DLD1 (cell line): Measurements from ENCODE around the gene CCDC195.

ENCODE experiments used
- in situ Hi-C: cut with HindIII; loops from 2 replicates; pipeline ENCODE4 v1.10.0; 2017; ENCODE audit warnings: low sequenced_read_pairs

The CCDC195 gene, protein sequence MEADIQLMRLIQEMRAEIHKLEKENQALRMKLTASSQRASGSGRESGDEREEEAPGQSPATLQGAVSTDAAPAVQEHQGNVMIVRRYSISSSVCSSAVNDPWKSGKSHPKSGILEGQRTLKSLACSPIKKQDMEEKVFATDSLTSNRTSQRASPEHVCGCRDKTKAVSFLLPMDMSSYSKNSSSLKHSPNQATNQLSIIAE

DNA sequence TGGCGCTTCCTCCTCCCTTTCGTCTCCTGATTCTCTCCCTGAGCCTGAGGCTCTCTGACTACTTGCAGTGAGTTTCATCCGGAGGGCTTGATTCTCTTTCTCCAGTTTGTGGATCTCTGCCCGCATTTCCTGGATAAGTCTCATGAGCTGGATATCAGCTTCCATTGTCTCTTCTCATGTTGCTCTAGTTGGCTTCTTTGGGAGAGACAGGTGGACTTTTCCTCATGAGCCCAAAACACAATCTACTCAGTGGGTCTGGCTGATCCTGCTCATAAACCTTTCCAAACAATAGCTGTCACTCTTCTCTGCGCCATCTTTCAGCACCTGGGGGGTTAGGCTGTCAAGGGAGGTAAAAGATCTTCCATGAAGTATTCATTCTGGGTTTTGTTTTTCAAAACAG lies at the start of gene CCDC195:
Gene CCDC195 (minus strand): TSS at position 165 of the 400 bp plus-strand sequence. CDS start 0 bp downstream, at position 165.
- in situ Hi-C loops: no loop called here

GRCh38 chr2:224764565-224765236 lies 48.5 kb upstream of the CCDC195 start:
- in situ Hi-C loops: no loop called here

GRCh38 chr2:224757934-224758548 lies 41.9 kb upstream of the CCDC195 start:
- in situ Hi-C loops: no loop called here

DNA sequence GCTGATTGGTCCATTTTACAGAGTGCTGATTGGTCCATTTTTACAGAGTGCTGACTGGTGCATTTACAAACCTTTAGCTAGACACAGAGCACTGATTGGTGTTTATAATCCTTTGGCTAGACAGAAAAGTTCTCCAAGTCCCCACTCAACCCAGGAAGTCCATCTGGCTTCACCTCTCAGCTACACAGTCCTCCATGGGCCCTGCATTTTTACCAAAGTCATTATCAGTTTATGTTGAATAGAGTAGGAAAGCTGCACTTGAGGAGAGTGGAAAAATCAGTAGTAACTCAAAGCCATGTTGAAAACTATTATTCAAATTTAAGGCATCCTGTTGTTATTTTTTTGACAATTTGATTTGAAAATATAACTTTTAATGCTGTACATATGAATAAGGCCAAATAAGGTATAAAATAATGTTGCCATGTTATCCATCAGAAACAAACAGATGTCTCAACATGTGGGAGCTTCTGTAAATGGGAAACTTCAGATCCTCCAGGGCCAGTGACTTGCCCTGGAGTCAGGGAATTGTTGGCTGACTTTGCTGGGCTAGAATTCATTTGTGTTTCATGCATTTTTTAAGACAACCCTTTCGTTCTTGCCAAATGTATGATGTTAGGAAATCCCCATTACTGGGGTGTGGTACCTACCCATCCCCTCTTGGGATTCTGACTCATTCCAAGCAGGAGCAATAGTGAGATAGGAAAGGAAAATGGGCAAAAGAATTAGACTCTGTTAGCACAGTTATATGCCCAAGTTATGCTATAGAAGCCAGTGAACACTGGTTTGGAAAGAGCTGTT lies 37.8 kb upstream of the CCDC195 start:
- in situ Hi-C loops: no loop called here

DNA sequence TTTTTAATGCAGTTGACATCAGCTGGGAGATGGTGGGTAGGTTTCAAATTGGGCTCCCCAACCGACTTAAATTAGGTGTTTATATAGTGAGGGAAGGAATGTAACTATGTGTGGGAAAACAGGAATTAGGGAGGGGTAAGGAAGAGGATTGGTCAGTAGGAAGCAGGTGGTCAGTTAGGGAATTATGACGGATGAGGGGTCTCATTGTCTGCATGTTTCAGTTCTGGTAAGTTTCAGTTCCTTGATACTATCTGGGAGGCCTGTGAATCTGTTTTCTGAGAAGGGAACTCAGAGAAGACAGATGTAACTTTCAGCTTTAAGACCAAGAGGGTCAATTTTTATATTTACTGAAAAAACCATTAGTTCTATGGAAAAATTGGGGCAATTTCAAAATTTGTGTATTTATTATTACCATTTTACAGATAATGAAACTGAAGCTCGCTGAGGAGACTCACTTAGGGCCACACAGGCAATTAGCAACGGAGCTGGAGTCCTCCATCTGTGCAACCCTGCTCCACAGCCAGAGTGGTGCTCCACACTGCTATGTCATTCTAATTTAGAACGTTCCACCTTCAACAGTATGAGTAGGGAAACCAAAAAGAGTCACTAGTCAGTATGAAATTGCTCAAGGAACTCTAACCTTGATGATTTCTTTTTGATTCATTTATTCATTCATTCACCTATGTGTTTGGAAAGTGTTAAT lies 36.0 kb upstream of the CCDC195 start:
- in situ Hi-C loops: no loop called here

GRCh38 chr2:224749136-224749535 lies 33.0 kb upstream of the CCDC195 start:
- in situ Hi-C loops: no loop called here

DNA sequence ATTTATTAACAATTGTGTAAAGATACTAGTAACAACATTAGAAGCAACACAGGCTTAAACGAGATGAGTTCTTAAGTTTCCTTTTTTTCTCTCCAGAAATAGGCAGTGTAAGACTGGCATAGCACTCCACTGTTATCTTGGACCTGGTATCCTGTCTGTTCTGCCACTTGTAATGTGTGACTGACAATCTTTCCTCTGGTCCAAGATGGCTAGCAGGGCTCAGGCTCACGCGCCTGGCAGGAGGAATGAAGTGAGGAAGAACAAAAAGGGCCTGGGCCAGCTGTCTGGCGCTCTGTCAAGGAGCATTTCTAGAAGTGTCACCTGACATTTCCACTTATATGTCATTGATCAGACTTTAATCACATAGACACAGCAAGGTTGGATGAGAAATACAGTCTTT lies 31.6 kb upstream of the CCDC195 start:
- in situ Hi-C loops: no loop called here

GRCh38 chr2:224736227-224736626 lies 20.1 kb upstream of the CCDC195 start:
- in situ Hi-C loops: no loop called here

DNA sequence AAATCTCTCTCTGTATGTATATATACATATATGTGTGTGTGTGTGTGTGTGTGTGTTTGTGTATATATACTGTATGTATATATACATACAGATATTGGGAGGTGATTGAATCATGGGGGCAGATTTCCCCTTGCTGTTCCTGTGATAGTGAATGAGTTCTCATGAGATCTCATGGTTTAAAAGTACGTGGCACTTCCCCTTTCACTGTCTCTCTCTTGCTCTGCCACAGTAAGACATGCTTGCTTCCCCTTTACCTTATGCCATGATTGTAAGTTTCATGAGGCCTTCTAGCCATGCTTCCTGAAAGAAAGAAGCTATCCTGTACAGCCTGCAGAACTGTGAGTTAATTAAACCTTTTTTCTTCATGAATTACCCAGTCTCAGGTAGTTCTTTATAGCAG lies 18.8 kb upstream of the CCDC195 start:
- in situ Hi-C loops: no loop called here

DNA sequence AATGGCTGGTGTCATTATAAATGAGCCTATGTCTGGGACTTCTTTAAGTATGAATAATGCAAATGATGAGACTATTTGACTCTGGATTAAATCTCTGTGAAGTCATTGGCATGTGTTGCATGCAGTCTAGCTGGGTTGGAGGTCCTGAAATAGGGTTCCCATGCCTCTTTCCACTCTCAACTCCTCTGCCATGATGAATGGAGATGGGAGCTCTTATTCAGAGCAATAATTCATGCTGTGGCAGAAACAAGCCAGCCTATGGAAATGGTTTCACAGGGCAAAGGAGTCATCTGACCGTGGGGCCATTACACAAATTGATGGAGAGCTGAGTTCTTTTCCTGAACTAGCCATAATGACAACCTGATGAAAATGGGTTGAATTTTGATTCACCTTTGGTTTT lies 15.5 kb upstream of the CCDC195 start:
- in situ Hi-C loops: no loop called here

- in situ Hi-C loops: no loop called here
Observed at GRCh38 chr2:224729435-224729834, 13.3 kb upstream of the CCDC195 start.

GRCh38 chr2:224724331-224724730 lies 8.2 kb upstream of the CCDC195 start:
- in situ Hi-C loops: no loop called here

- in situ Hi-C loops: no loop called here
Observed at GRCh38 chr2:224723586-224724217, 7.5 kb upstream of the CCDC195 start.

DNA sequence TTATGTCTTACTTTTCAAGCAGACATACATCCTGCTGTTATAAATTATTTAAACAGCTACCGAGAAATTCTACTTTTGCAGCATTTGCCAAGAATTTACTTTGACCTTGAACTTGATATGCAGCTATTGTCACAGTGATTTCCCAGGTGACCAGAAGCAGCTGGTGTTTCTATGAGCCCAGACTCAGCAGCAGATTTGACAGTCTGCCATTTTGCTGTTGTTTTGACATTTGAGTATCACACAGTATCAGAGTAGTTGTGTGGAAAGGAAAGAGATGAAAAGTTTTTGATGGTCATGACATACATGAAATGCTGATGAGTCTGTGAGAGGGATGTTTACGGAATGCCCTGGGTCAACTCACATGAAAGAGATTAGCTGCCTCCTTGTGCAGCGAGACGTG lies 6.6 kb upstream of the CCDC195 start:
- in situ Hi-C loops: no loop called here

DNA sequence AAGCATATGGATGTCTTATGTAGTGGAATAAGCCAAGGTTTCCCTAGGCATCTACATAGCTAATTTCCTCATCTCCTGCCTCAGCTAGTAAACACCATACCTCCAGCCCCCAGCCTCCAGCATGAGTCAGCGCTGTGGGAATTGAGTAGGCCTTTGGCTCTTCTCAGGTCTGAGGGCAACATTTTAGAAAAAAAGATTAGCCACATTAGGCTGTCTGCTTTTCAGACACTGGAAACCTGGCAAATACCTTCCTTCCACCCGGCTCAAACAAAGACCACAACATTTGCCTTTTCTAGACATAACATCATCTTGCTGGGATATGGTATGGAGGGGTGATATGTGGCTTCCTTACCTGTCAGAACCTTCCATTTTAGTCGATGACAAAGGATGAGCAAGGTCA lies 6.1 kb upstream of the CCDC195 start:
- in situ Hi-C loops: no loop called here

GRCh38 chr2:224716921-224717320 lies 756 bp upstream of the CCDC195 start:
- in situ Hi-C loops: no loop called here

DNA sequence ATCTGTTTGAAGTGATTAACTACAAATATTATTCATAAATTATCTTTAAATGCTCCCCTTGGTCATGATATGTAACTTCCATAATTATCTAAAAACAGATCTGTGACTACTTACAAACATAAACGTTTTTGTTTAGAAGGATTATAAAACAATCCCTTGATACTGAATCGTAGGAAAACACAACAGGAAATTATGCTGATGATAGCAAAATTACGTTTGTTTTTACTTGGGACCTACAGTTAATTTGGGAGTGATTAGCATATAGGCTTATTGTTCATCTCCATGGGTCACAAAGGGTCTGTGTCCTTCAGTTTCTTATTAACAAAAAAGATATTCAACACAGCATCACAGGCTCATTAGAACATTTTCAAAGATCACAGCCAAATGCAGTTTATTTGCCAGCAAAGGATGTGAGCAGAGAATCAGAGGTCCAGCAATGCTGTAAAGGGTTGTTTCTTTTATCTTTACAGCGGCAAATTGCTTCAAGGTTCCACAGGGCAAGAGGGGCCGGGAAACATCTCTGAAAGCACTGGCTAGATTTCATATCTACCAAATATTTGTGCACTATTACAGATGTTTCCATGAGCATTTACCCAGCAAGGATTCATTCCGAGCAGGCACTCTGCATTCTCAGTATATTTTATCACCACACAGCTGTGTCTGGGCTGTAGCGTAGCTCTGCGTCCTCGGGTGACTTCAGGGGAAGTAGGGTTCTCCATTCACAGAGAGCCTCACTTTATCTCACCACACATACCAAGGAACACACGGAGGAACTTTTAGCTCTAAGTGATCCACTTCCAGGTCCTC lies 4.1 kb downstream of the CCDC195 start:
- in situ Hi-C loops: no loop called here

GRCh38 chr2:224711381-224711780 lies 4.8 kb downstream of the CCDC195 start:
- in situ Hi-C loops: no loop called here

DNA sequence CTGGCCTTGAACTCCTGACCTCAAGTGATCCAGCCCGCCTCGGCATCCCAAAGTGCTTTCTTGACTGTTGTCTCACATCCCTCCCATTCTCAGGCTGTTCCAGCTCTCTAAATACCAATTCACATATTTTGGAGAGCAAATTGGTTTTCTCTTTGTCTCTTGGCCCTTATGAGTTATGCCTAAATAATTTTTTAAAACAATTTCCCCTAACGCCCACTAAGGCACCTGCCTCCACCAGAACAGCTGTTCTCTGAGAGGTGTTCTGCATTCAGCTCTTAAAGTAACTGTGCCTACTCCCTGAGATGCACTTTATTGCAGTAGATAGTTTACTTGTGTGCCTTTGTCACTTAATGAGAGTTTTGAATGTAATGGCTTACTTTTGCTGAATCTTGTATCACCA lies 6.9 kb downstream of the CCDC195 start:
- in situ Hi-C loops: no loop called here

DNA sequence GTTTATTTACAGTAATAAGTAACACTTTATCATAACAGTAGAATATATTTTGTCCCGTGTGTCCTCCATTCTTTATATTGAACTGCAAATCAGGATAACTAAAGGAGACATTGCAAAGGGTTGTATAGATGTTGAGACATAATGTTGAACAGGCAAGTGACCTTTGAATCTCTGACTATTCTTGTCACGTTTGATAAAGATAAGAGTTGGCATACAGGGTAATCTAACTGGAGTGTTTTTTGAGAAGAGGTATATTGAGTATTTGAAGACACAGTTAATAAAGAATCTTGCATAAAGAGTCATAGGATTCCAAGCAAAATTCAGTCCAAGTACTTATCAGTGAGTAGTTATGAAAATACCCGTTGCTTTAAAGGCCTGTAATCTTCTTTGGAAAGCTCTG lies 21.7 kb downstream of the CCDC195 start:
- in situ Hi-C loops: no loop called here
